H1 (cell line): ENCODE measurements around the gene C3orf38. TPM values are rescaled to one million over a fixed set of nuclear protein-coding genes. Genes with fewer than 3 reads are reported as not detected.

Experiments used
- CBX5 ChIP-seq: fragments of 300-800, 300-1000 bp; sonication (generic); IDR thresholded peaks from 2 replicates; pipeline ENCODE4 v1.7.1; 2016; ENCODE audit warnings: antibody characterized with exemption, low read length, low read depth
- polyA plus RNA-seq, 7 experiments: library from polyadenylated mRNA; depleted of rRNA in 3 of 7; stranded (reverse) in 5 of 7; unstranded in 2 of 7; fragments of >200 nt in 5 of 7; fragments of 200-250 nt in 2 of 7; gene quantifications; 1 replicate in 5 of 7; 2 replicates in 1 of 7; 4 replicates in 1 of 7; pipeline versions ENCODE4 v1.2.1 to v1.2.3, GENCODE V29; 2011 to 2013; ENCODE audit warnings: missing spikeins in 2 of 7, mixed read lengths in 2 of 7
- total RNA-seq: library from RNA; stranded (reverse); fragmentation: NEBNext Ultra II Directional; extraction: Animal tissue kit (Norgen Biotek cat#: 25700); gene quantifications from 2 replicates; pipeline ENCODE4 v1.2.1, GENCODE V29; 2021

C3orf38 gene
- total and polyA plus RNA-seq, 2 of the 8 experiments (the other 6 are each of a cell fraction or from before 2014, with no cell fraction given) = 8.6 to 32.1 TPM

DNA sequence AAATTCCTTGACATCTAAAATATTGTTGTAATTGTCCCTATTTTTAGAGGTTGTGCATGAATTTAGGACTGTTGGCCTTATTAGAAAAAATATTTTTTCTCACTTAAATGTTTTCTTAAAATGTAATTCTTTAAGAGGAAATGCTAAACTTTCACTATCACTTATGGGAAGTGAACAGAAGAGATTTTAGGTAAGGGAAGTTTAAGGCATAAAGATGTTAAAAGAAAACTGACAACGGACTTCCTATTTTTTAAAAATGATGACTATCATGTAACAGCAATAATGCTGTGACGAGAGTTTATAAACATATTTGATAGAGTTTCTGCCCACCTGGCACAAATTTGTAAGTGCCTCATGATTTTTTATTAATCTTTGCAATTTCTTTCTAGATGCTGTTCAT lies 3.1 kb downstream of the C3orf38 start (continued):
- no peak for TF ChIP-seq CBX5
